Posterior cingulate gyrus (tissue), 11 donors: Measurements from ENCODE around the gene PREPL.
"Not testable (repeated sequence)": the region's sequence is repeated elsewhere in the genome, so short reads cannot be mapped to it uniquely, and the experiment has no call there.

Experiments
- DNase-seq, 10 donors: peaks; one replicate each; pipeline versions ENCODE4 v3.0.0 to v3.0.0-alpha.2; 2020 to 2021; ENCODE audit warnings: mixed read lengths in 3 of 10
- intact Hi-C: fragments of 100-400 bp; cut with DNase I; formaldehyde crosslinking; loops from one replicate; pipeline ENCODE4 v1.15.1; 2023

PREPL gene

DNA sequence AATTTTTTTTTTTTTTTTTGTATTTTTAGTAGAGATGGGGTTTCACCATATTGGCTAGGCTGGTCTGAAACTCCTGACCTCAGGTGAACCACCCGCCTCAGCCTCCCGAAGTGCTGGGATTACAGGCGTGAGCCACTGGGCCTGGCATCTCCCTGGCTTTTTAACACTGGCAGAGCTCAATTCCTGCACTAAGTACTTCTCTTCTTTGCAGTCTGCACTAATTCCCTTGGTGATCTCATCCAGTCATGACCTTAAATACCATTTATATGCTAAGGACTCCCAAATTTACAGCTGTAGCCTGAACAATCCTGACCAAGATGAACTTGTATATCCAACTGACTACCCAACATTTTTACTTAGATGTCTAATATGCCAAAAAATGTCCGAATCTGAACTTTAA is 10.2 kb downstream of the PREPL start:
- intact Hi-C loops: no loop called here
- no peak for DNase-seq

DNA sequence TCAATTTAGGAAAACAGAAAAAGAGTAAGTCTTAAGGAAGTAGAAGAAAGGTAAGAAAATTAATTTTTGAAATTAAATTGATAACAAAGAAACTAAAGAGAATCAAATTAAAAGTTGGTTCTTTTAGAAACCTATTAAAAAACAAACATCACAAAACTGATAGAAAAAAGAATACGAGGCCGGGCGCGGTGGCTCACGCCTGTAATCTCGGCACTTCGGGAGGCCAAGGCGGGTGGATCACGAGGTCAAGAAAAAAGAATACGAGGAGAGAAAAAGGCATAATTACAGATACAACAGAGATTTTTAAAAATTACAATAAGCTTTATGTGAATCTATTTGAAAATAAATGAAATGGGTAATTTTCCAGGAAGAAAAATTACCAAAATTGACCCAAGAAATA is 11.8 kb downstream of the PREPL start:
- intact Hi-C loops: no loop called here
- peak in 2 of 10 donors; percentile 75 for DNase-seq

DNA sequence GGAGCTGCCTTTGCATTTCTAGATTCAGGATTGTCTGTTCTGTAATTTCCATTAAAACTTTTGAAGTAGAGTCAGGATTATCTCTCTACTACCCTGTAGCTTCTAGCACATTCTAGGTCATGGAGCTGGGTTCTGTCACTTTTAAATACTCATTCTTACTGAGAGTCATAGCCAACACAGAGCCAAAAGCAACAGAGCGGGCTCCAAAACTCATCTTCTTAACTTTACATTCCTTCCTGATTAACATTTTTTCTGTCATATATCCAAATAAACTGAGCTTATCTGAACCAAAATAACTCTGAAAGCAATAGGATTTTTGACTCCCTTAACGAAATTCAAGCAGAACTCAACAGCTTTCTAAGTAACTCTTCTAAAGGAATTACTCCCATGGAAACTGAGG is 12.9 kb downstream of the PREPL start:
- DNase-seq: no peak
- intact Hi-C loops: no loop called here

DNA sequence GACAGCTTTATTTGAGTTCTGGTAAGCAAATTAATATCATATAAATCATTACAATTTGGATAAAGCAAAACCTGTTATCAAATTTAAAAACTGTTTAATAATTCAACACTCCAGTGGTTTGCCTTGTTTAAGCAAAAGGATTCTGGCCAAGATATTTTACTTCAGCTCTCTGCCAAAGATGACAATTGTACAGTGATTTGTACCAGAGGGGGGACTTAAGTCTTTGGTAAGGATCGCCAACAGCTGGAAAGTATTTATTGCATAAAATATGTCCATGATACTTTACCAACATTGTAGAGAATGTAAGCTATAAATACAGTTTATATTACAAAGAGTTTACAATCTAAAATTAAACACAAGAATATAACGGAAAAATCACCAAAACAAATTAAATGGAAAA is 13.8 kb downstream of the PREPL start:
- no peak for DNase-seq
- intact Hi-C loops: no loop called here

DNA sequence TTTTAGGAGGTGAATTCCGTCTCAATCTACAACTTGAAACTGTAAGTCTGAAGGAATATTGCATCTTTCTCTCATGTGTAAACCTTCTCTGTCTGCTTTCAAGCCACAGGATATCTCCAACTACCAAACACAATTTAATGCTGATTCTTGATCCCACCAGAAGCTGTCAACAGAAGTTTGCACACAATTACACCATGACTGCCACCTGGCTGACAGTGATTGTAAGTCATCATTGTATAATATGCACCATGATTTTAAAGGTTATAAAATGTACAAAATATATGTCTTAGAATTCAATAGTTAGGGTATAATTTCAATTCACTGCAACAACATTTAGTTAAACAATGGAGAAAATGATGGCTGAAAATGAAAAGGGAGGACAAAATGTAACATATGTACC is 18.4 kb downstream of the PREPL start:
- no peak for DNase-seq
- intact Hi-C loops: no loop called here

DNA sequence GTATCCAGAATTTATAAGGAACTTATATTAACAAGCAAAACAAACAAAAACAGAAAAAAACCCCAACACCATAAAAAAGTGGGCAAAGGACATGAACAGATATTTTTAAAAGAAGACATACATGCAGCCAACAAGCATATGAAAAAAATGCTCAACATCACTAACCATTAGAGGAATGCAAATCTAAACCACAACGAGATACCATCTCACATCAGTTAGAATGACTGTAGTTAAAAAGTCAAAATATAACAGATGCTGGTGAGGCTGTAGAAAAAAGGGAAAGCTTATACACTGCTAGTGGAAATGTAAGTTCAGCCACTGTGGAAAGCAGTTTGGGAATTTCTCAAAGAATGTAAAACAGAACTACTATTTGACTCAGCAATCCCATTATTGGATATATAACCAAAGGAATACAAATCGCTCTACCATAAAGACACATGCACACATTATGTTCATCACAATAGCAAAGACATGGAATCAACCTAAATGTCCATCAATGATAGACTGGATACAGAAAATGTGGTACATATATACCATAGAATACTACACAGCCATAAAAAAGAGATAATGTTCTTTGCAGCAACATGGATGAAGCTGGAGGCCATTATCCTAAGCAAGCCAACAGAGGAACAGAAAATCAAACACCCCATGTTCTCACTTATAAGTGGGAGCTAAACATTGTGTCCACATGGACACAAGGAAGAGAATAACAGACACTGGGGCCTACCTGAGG is 25.3 kb downstream of the PREPL start:
- DNase-seq: no peak
- intact Hi-C loops: no loop called here

DNA sequence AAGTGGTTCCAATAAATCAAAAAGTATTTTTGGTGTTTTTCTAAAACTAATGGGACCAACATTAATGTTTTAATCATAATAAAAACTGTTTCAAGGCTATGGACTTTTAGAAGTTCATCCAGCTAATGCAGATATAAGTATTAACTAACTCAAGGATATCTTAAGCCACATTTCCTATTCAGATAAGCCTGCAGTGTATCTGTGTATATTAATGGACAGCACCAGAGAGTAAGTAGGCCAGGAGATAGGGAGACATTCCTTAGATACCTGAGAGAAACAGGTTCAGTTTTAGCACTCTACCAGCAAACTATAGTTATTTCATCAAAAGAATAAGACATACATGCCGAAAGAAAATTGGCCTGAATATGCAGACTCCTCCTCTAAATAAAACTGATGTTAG is 27.3 kb downstream of the PREPL start:
- no peak for DNase-seq
- intact Hi-C loops: no loop called here

DNA sequence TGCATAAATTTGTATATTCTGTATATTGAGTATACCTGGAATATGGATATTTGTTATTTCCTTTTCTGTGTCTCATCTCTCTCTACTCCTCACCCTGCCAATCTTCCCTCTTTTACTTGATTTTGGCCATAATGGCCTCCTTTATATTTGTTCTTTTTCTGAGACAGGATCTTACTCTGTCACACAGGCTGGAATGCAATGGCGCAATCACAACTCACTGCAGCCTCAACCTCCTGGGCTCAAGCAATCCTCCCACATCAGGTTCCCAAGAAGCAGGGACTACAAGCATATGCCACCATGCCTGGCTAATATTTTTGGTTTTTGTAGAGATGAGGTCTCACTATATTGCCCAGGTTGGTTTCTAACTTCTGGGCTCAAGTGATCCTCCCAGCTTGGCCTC is 30.5 kb downstream of the PREPL start:
- intact Hi-C loops: no loop called here
- no peak for DNase-seq

DNA sequence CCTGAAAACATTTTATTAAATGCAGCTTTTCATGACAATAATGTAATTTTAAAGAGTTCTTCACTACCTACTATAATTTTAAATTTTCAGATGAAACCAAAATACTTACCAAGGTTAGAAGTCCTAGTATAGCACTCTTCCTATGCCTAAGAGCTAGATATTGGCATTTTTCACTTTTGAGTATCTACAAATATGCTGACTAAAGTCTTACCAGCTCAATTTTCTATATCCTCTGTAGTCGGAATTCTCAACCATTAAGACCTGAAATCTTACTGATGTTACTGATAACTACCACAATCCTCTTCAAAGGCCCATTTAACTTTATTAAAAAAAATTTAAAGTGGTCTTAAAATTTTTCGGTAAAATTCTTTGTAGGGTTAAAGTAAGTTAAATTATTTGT is 32.0 kb downstream of the PREPL start:
- no peak for DNase-seq
- intact Hi-C loops: no loop called here

DNA sequence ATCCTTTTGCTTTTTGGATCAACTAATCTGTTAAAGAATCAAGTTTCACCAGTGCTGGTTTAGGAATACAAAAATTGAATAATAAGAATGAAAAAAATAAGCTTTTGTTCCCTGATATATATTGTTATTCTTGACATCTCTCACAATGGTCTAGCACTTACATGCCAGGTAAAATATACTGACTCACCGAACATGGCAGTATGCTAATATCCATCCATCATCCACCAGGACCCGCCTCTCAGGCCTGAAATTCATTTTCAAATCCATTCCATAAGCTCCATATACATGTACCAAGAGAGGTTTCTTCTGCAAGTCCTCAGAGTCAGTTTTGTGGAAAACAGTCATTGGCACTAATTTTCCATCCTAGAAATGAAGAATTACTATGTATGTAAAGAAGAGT is 32.5 kb downstream of the PREPL start:
- no peak for DNase-seq
- intact Hi-C loops: no loop called here

DNA sequence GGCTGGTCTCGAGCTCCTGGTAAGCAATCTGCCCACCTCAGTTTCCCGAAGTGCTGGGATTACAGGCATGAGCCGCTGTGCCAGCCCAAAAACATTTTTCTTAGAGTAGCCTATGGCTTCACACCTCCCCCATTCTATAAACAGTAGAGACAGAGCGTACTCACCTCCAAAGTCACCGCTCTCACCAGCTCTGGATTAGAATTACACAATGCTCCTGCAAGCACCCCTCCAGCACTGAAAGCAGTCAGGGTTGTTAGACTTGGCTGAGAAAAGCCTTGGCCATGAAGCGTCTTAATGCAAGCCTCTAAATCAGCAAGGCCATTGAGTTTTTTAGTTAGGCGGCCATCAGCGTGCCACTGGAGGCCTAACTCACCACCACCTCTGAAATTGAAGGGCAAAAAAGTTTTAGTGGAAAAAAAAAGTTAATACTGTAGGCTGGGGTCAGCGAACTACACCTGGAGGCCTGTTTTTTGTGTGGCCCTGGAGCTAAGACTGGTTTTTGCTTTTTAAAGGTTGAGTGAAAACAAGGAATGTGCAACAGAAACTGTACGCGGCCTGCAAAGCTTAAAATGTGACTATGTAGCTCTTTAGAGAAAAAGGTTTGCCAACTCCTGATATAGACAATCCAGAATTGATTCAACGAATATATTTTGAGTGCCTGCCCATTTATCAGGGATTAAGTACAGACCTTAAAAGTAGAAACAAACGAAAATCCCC is 34.6 kb downstream of the PREPL start:
- intact Hi-C loops: no loop called here
- no peak for DNase-seq

DNA sequence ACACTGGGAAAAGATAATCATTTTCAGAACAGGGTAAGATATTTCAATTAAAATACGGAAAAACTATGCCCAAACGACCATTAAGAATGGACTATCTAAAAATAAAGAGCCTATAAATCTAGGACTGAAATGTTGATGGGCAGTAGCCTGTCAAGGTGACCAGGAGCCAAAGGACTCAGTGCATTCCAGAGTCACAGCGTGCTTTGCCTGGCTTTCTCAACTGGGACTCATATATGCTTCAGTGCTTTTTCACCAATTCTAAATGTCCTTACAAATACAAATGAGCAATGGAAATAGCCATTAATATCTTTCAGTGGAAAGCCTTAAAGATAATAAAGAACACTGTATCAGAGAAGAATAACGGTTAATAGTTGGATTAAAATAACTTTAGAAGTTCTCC is 35.4 kb downstream of the PREPL start:
- DNase-seq: no peak
- intact Hi-C loops: no loop called here

DNA sequence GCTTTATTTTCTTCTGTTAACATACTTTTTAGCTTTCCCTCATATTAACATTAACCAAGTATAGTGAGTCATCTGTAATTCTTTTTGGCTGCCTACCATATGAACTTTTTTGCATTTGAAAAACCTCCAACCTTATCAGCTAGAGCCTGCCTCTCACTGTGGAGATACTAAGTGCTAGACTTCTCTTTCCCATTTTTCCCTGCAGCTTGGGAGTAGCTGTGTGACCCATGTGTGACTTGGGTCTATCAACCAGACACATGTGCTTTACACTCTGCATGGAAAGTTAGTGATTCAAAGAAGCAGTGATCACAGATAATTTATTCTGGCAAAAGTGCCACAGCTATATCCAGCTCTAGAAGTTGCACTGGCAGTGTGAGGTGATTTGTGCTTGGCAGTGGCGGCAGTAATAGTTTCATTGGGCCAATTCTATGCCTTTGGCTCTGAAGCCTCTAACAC is 36.3 kb downstream of the PREPL start:
- intact Hi-C loops: no loop called here
- no peak for DNase-seq

DNA sequence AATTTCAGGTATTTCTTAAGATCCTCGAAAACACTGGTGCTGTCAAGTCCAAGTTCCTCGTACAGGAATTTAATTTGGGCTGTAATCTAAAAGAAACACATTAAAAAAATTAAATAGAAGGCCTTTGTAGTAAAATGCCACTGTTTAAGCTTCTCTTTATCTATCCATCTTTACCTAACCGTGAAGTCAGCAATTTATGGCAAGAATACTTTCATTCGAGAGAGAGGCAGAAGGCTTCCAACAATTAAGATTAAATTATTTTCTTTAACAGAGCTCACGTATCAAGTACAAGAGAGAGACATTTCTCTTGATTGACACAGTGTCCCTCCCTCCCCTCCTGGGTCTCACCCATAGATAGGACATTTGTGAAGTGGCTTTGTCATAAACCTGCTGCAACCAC is 39.9 kb downstream of the PREPL start:
- intact Hi-C loops: no loop called here
- DNase-seq: no peak

DNA sequence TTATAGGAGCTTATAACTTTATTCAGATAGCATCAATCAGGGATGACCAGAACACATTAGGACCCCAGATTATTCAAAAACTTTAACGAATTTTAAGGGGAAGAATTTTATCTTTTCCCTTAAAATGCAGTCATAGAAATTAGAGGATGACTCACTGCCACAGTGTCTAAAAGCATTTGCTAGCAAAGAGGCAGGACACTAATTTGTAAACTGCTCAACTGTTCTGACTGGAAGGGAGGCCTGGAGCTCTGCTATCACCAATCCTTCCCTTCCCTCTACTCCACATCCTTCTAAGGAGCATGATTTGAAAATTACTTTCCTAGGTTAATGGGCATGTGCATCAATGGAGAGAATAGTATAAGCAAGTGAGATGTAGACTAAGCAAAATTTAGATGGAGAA is 40.5 kb downstream of the PREPL start:
- intact Hi-C loops: no loop called here
- no peak for DNase-seq

DNA sequence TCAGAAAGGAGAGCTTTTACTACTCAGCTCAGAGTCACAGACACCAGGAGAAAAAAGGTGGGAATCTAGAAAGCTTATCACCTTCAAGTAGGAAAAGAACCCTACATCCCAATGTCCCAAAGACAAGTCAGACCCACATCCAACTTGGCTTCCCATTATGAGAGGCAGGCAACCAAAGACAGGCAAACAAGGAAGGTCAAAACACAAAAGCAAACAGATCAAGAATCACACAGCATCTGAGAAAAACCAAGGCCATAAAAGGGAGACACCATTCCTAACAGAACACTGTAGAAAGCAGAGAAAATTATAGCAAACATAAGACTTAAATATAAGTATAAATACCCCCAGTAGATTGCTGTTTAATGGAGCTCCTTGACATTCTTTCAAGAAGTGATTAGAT is 45.3 kb downstream of the PREPL start:
- intact Hi-C loops: no loop called here

DNA sequence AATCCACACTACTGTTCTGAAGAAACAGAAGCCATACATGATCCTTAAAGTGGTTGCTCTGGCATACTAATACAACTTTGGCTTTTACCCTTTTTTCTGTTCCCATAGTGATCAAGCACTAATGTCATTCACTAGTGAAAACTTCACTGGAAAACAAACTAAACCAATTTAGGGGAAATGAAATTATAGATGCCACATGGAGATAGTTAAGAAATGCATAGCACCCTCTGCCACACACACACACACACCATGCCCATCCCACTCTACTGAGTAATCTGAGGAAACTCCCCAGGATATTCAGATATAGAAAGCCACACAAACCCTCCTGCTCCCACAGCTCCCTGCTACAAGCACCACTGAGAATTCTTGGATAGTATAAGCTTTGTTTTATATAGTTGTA is 46.9 kb downstream of the PREPL start:
- intact Hi-C loops: no loop called here
- no peak for DNase-seq

More for the DNA sequence above, 45.3 kb downstream of the PREPL start:
- no peak for DNase-seq

DNA sequence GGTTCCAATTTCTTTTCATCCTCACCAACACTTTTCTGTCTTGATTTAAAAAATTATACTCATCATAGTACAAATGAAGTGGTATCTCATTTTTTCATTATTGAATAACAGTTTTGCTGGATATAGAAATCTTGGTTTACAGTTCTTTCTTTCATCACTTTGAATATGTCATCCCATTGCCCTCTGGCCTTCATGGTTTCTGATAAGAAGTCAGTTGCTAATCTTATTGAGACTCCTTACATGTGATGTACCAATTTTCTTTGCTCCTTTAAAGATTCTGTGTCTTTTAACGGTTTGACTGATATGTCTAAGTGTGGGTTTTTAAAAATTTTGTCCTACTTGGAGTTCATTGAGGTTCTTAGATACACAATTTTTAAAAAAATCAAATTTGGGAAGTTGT is 51.0 kb downstream of the PREPL start:
- intact Hi-C loops: no loop called here
- DNase-seq: no peak

DNA sequence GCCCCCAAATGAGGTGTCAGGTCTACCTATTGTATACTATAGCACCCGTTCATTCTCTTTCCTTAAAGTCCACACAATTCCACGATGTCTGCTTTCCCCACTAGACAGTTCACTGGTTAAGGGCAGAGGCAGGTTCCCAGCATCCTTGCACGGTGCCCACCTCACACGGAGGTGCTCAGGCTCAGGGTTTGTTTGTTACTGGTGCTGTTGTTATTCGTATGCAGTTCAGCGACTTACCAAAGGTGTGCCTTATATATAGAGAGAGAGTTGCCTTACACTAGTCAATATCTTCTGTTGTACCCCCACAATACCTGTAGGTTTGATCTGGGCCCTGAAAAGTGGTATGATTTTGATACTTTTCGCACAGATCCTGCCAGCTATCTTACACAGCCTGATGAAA is 55.4 kb downstream of the PREPL start:
- intact Hi-C loops: no loop called here

DNA sequence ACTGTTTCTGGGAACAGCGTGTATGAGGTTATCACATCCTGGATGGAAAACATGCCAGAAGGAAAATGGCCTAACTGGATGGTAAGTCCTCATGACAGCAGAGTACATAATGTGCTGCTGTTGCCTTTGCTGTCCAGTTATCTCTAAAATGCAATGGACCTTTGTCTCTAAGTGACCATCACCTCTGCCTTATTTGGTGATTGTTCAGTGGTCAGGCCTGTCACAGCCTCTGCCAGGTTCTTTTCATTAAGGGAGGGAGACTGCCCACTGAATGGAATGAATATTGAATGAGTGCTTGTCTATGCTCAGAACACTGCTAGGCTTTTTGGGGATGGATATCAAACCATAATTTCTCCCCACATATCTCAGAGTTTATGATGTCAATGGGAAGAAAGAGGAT is 57.0 kb downstream of the PREPL start:
- intact Hi-C loops: no loop called here
- no peak for DNase-seq

More for the DNA sequence above, 55.4 kb downstream of the PREPL start:
- DNase-seq: no peak

DNA sequence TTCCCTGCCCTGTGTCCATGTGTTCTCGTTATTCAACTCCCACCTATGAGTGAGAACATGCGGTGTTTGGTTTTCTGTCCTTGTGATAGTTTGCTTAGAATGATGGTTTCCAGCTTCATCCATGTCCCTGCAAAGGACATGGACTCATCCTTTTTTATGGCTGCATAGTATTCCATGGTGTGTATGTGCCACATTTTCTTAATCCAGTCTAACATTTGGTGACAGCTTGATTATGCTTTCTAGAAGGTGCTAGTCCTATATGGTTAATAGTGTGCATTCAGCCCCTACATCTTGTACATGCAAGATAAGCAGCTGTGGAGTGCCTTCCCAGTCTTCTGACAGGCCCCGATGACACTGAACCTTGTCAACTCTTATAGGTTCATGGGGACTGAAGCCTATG is 57.5 kb downstream of the PREPL start:
- intact Hi-C loops, DNase-seq: not testable (repeated sequence)

DNA sequence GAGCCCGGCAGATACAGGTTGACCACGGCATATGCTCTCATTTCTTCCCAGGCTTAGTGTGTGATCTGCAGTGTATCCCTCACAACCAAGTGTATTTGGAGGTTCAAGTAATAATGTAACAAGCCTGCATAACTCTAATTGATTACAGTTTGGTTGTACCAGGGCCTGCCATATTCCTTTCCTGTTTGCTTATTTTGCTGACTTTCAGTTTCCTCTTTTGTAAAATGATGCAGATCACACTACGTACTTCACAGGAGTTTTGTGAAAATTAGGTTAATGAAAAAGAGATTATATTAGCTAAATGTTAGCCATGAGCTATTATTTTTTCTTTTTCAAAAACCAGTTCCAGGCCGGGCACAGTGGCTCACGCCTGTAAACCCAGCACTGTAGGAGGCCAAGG is 60.2 kb downstream of the PREPL start:
- DNase-seq: no peak
- intact Hi-C loops: no loop called here
